Progenitor cell of endocrine pancreas (in vitro differentiated cells): Measurements from ENCODE around the gene OPHN1. TPM values are rescaled to one million over a fixed set of nuclear protein-coding genes. Genes with fewer than 3 reads are reported as not detected.
A peak's percentile ranks its signal among the peaks of the same experiment; 100 is the strongest.

Experiments
- DNase-seq: peaks from one replicate; pipeline ENCODE4 v3.0.0; 2021; ENCODE audit warnings: low spot score; ENCODE audit not compliant: unreplicated experiment
- H3K27ac Mint-ChIP-seq: 2 replicates; pipeline ENCODE4 v1.8.0; 2021; ENCODE audit warnings: mild to moderate bottlenecking, moderate library complexity, mixed read lengths
- H3K27me3 Mint-ChIP-seq: 2 replicates; pipeline ENCODE4 v1.8.0; 2021; ENCODE audit warnings: mixed read lengths
- H3K36me3 Mint-ChIP-seq: 2 replicates; pipeline ENCODE4 v1.8.0; 2022; ENCODE audit warnings: mixed read lengths; ENCODE audit not compliant: insufficient read depth
- H3K4me1 Mint-ChIP-seq: 2 replicates; pipeline ENCODE4 v1.8.0; 2021; ENCODE audit warnings: low read depth, mixed read lengths
- H3K4me3 Mint-ChIP-seq: 2 replicates; pipeline ENCODE4 v1.8.0; 2021; ENCODE audit warnings: low read depth, mild to moderate bottlenecking, moderate library complexity, mixed read lengths
- H3K9me3 Mint-ChIP-seq: 2 replicates; pipeline ENCODE4 v1.8.0; 2021; ENCODE audit warnings: low read depth, mixed read lengths
- total RNA-seq: library from RNA; stranded (reverse); gene quantifications from 2 replicates; pipeline ENCODE4 v1.2.1, GENCODE V29; 2021
- TF ChIP-seq, protein P1 (sequence below): fragments of 200-600 bp; sonication (generic); IDR thresholded peaks from one replicate; pipeline ENCODE4 v1.5.0; 2021; ENCODE audit warnings: antibody characterized with exemption, mild to moderate bottlenecking; ENCODE audit not compliant: unreplicated experiment

OPHN1 gene
- total RNA-seq, 1 donor from 2014 or later, result 7.2 TPM

DNA sequence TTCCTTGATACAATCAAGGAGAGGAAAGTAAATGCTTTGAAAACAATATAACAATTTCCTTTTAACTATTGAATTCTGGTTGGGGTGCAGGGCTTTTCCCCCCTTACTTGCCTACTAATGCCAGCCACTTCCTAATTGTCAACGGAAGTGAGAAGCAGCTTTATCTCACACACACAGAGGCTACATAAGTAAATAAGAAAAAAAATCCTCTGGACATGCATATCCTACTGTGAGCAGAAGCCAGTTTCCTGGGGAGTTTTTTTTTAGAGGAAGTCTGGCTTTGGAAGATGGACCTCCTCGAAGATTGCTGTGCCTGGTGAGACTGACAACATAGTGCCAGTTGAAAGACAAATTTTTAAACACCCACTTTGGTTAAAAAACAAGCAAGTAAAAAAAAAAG lies 180.6 kb downstream of the OPHN1 start:
- H3K27me3 Mint-ChIP-seq, result no peaks in the 10 kb centered on the region
- H3K36me3 Mint-ChIP-seq, result no peaks in the 10 kb centered on the region
- H3K4me3 Mint-ChIP-seq, result no peak overlapping the region
- TF ChIP-seq, protein P1, sequence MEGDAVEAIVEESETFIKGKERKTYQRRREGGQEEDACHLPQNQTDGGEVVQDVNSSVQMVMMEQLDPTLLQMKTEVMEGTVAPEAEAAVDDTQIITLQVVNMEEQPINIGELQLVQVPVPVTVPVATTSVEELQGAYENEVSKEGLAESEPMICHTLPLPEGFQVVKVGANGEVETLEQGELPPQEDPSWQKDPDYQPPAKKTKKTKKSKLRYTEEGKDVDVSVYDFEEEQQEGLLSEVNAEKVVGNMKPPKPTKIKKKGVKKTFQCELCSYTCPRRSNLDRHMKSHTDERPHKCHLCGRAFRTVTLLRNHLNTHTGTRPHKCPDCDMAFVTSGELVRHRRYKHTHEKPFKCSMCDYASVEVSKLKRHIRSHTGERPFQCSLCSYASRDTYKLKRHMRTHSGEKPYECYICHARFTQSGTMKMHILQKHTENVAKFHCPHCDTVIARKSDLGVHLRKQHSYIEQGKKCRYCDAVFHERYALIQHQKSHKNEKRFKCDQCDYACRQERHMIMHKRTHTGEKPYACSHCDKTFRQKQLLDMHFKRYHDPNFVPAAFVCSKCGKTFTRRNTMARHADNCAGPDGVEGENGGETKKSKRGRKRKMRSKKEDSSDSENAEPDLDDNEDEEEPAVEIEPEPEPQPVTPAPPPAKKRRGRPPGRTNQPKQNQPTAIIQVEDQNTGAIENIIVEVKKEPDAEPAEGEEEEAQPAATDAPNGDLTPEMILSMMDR, result no peak
- H3K27ac Mint-ChIP-seq, result no peak overlapping the region
- H3K9me3 Mint-ChIP-seq, result peaks cover 17% of the 10 kb centered on the region
- DNase-seq, result no peak
- no peaks in the 10 kb centered on the region for H3K4me1 Mint-ChIP-seq

DNA sequence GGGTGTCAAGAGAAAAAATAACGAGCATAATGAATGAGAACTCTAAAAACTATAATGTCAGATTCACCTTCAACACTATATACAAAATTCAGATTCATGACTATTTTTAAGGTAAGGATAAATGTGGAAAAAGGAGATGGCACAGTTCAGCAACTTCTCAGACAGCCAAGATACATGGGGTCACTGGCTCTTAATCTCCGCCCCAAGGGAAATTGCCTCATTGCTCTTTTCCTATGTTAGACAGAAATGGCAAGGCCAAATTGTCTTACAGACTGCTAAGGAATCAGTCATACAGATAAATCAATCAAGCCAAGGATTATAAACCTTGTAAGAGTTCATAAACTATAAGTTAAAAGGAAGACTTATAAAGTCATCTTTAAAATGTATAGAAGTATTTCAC lies 183.4 kb downstream of the OPHN1 start:
- Mint-ChIP-seq H3K9me3 (peaks cover 21% of the 10 kb centered on the region), H3K4me1 (no peaks in the 10 kb centered on the region), H3K36me3 (no peaks in the 10 kb centered on the region), H3K4me3 (no peak overlapping the region), H3K27ac (no peak overlapping the region), H3K27me3 (no peaks in the 10 kb centered on the region)
- TF ChIP-seq, protein P1, result no peak
- no peak for DNase-seq

DNA sequence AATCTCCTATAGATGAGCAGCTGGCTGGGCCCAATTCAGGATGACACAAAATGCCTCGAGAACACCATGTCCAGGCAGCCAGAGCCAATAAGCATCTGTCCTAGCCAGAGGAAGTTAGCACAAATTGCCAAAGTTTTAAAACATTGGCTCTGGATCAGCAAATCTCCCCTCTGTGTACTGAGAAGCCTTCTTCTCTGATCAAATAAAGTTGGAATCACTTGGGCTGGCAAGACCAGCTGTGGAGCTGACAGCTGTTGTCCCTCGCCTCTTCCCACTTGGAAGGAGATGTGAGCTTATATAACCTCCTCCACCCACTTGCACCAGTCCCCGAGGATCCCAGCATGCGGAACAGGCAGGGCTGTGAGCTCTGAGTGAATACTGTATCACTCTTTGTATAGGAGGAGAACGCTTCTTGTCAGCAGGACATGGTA lies 183.9 kb downstream of the OPHN1 start:
- Mint-ChIP-seq H3K4me1 (no peaks in the 10 kb centered on the region), H3K27ac (no peak overlapping the region)

DNA sequence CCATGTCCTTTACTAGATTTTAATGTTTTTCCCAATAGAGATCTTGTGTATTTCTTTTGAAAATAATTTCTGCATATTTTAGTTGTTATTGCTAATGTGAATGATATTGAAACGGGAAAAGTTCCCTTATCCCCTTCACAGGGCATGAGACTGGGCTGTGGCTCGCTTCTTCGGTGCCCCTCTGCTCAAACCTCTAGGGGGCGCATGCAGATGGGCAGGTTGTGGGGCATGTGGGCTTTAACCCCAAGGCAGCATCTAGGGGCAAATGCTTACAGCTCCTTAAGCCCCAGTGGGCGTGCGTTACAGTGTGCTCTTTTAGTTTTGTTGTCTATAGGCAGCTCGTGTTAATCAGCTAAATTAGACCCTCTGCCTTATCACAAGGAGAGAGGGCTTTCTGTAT lies 194.7 kb downstream of the OPHN1 start:
- H3K9me3 Mint-ChIP-seq, result peaks cover 8% of the 10 kb centered on the region
- no peaks in the 10 kb centered on the region for H3K36me3 Mint-ChIP-seq
- no peaks in the 10 kb centered on the region for H3K27me3 Mint-ChIP-seq
- no peak overlapping the region for H3K4me3 Mint-ChIP-seq
- TF ChIP-seq, protein P1, result peak; percentile 23
- no peak for DNase-seq
- H3K4me1 Mint-ChIP-seq, result peaks cover 11% of the 10 kb centered on the region
- no peak overlapping the region for H3K27ac Mint-ChIP-seq

More for the DNA sequence above, 183.9 kb downstream of the OPHN1 start:
- no peak for DNase-seq
- peaks cover 21% of the 10 kb centered on the region for H3K9me3 Mint-ChIP-seq
- H3K36me3 Mint-ChIP-seq, result no peaks in the 10 kb centered on the region
- TF ChIP-seq, protein P1, result no peak
- H3K27me3 Mint-ChIP-seq, result no peaks in the 10 kb centered on the region
- no peak overlapping the region for H3K4me3 Mint-ChIP-seq

DNA sequence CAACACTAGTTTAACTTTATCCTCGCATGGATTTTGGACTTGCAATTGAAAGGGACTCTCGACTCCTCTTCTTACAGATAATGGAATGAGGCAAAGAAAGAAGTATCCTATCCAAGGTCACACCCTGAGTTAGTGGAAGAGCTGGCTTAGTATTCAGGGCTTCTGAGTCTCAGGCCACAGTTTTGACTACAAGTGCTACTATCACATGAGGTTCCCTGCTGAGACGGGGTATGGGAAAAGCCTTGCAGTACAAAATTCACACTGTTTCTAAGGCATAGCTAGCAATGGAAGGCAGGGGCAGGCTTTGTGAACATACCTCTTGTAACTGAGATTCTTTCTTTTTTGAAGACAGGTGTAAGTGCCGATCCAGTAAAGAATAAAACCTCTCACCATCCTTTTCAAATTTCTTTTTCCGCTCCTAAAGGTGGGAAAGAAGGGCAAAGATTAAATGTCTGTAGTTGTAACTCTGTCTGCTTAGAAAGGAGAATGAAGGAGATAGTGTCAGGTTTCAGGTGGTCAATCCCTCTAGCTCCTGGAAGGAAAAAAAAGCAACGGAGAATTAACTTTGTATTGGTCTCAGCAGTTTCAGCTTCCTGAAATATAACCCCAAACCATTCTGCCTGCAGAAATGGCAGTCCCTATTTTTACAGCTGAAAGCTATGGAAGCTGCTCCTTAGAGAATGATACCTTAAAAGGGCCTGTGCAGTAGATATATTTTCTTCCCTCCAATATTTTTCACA lies 199.0 kb downstream of the OPHN1 start:
- peak overlapping the region; percentile 64 for H3K4me3 Mint-ChIP-seq
- H3K36me3 Mint-ChIP-seq, result no peaks in the 10 kb centered on the region
- H3K9me3 Mint-ChIP-seq, result peaks cover 9% of the 10 kb centered on the region
- DNase-seq, result no peak
- H3K27ac Mint-ChIP-seq, result peak overlapping the region; percentile 91
- H3K27me3 Mint-ChIP-seq, result no peaks in the 10 kb centered on the region
- TF ChIP-seq, protein P1, result no peak
- peaks cover 11% of the 10 kb centered on the region for H3K4me1 Mint-ChIP-seq
